Activated T-helper 2 cell treated with anti-CD3 and anti-CD28 coated beads, Interferon-gamma antibody, Interleukin-2, Interleukin-4, amounts not matched to agents 10 μg/mL and 5 μg/mL and 100 μg/mL, durations not matched to agents 14 hours and 24 hours and 36 hours (primary cell): ENCODE measurements around the gene CCDC30. TPM values are rescaled to one million over a fixed set of nuclear protein-coding genes. Genes with fewer than 3 reads are reported as not detected.
"Not testable (repeated sequence)": the region's sequence is repeated elsewhere in the genome, so short reads cannot be mapped to it uniquely, and the experiment has no call there.

Experiments
- DNase-seq: peaks from one replicate; pipeline ENCODE4 v3.0.0; 2021; ENCODE audit warnings: low spot score
- H3K27ac Mint-ChIP-seq: one replicate; pipeline ENCODE4 v1.8.0; 2021; ENCODE audit warnings: mixed read lengths
- H3K27me3 Mint-ChIP-seq: one replicate; pipeline ENCODE4 v1.8.0; 2021; ENCODE audit warnings: low read depth, mixed read lengths
- H3K36me3 Mint-ChIP-seq: one replicate; pipeline ENCODE4 v1.8.0; 2021; ENCODE audit warnings: low read depth, mixed read lengths
- H3K4me1 Mint-ChIP-seq: one replicate; pipeline ENCODE4 v1.8.0; 2021; ENCODE audit warnings: low read depth, mixed read lengths
- H3K4me3 Mint-ChIP-seq: one replicate; pipeline ENCODE4 v1.8.0; 2021; ENCODE audit warnings: low read depth, mild to moderate bottlenecking, moderate library complexity, mixed read lengths
- H3K9me3 Mint-ChIP-seq: one replicate; pipeline ENCODE4 v1.8.0; 2021; ENCODE audit warnings: mixed read lengths
- intact Hi-C: fragments of 100-400 bp; cut with micrococcal nuclease; formaldehyde crosslinking; loops from one replicate; pipeline ENCODE4 v1.15.1; 2023
- total RNA-seq: library from RNA; stranded (reverse); gene quantifications from 2 replicates; pipeline ENCODE4 v1.2.3, GENCODE V29; 2022

CCDC30 gene
- total RNA-seq, 1 donor from 2014 or later = 2.3 TPM

DNA sequence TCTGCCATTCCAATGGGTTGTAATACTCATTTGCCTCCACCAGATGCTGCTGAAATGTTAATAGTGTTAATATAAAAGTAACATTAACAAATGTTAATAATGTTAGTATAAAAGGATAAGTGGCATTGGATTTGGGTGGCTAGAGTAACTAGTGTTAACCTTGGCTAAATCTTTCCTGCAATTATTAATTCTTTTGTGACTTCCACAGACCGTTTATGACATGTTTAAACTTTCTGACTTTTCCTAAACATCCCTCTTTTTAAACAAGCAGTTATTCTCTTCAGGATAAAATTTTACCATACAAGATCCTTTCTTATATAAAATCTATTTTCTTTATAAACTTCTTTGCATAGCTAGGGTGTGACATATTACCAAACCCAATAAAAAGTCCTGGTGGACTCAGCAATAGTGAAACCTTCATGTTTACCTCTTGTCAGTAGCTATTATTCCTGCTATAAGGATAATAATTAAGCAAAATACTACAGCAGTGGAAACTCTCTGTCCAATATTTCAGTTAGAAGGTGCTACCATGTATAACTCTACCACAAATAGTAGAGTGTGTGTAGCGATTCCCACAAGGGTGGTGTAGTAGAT is 41.5 kb downstream of the CCDC30 start:
- no peaks in the 10 kb centered on the region for H3K27me3 Mint-ChIP-seq
- no peaks in the 10 kb centered on the region for H3K4me1 Mint-ChIP-seq
- no peak overlapping the region for H3K4me3 Mint-ChIP-seq
- DNase-seq = no peak
- H3K36me3 Mint-ChIP-seq = peaks cover 3% of the 10 kb centered on the region
- H3K27ac Mint-ChIP-seq = no peak overlapping the region
- H3K9me3 Mint-ChIP-seq = peaks cover 28% of the 10 kb centered on the region
- intact Hi-C loops = no loop called here

DNA sequence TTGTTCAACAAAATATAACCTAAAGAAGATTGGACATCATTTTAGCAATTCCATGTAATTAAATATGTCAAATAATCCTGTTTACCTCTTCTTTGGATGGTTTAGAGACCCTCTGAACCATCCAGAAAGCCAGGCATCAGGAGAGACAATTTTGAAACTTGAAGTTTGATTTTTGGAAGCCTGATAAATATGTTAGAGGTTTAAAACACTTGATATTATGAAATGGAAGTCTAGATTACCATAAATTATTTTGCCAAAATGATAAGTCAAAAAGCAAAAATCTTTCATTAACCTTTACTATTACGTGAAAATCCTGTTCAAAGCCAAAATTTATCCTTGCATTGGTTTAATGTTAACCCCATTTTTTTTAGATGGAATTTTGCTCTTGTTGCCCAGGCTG is 43.5 kb downstream of the CCDC30 start:
- Mint-ChIP-seq H3K27me3 (no peaks in the 10 kb centered on the region), H3K4me3 (no peak overlapping the region), H3K27ac (no peak overlapping the region), H3K4me1 (no peaks in the 10 kb centered on the region), H3K9me3 (peaks cover 43% of the 10 kb centered on the region), H3K36me3 (peaks cover 3% of the 10 kb centered on the region)
- no peak for DNase-seq
- intact Hi-C loops = no loop called here

DNA sequence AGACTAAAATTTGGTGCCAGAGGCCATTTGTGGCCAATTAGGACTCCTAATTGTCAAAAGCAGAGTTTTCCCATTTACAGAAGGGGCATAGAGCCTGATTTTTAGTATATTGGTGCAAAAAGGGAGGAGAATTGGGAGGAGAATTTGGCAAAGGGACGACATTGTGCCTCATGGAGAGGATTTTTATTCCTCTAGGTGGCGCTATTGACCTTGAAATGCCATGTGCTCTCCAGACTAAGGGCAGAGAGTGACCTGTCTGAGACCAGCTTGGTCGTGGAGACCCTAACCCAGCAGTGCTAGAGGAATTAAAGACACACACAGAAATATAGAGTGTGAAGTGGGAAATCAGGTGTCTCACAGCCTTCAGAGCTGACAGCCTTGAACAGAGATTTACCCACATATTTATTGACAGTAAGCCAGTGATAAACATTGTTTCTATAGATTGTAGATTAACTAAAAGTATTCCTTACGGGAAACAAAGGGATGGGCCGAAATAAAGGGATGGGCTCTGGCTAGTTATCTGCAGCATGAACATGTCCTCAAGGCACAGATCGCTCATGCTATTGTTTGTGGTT is 48.6 kb downstream of the CCDC30 start:
- H3K36me3 Mint-ChIP-seq, H3K4me1 Mint-ChIP-seq, DNase-seq, intact Hi-C loops, H3K27me3 Mint-ChIP-seq, H3K4me3 Mint-ChIP-seq, H3K27ac Mint-ChIP-seq: not testable (repeated sequence)
- H3K9me3 Mint-ChIP-seq = peaks cover 28% of the 10 kb centered on the region

DNA sequence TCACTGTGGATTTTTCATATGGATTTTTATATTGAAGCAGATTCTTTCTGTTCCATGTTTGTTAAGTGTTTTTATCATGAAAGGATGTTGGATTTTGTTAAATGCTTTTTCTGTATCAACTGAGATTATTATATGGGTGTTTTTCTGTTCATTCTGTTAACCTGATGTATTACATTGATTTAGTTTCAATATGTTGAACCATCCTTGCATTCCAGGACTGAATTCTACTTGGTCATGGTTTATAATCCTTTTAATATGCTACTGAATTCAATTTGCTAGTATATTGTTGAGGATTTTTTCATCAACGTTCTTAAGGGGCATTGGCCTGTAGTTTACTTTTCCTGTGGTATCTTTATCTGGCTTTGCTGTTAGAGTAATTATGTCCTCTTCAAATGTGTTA is 55.8 kb downstream of the CCDC30 start:
- H3K4me3 Mint-ChIP-seq = no peak overlapping the region
- H3K36me3 Mint-ChIP-seq = no peaks in the 10 kb centered on the region
- H3K27me3 Mint-ChIP-seq = peaks cover 5% of the 10 kb centered on the region
- peaks cover 48% of the 10 kb centered on the region for H3K9me3 Mint-ChIP-seq
- no peaks in the 10 kb centered on the region for H3K4me1 Mint-ChIP-seq
- no peak overlapping the region for H3K27ac Mint-ChIP-seq
- intact Hi-C loops = no loop called here
- no peak for DNase-seq

DNA sequence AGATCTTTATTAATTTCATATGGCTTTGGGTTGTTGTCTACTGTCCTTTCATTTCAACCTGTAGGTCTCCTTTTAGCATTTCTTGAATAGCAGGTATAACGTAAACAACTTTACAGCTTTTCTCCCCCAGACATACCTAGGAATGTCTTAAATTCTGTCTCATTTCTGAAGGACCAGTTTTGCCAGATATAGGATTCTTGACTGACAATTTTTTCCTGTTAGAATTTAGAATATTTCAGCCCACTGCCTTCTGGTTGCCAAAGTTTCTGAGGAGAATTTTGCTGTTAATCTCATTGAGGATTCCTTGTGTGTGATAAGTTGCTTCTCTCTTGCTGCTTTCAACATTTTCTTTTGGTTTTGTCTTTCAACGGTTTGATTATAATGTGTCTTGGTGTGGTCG is 60.1 kb downstream of the CCDC30 start:
- no peak overlapping the region for H3K4me3 Mint-ChIP-seq
- DNase-seq = no peak
- peaks cover 8% of the 10 kb centered on the region for H3K4me1 Mint-ChIP-seq
- H3K27ac Mint-ChIP-seq = no peak overlapping the region
- H3K36me3 Mint-ChIP-seq = peaks cover 1% of the 10 kb centered on the region
- H3K9me3 Mint-ChIP-seq = peaks cover 38% of the 10 kb centered on the region
- intact Hi-C loops = no loop called here
- peaks cover 18% of the 10 kb centered on the region for H3K27me3 Mint-ChIP-seq

DNA sequence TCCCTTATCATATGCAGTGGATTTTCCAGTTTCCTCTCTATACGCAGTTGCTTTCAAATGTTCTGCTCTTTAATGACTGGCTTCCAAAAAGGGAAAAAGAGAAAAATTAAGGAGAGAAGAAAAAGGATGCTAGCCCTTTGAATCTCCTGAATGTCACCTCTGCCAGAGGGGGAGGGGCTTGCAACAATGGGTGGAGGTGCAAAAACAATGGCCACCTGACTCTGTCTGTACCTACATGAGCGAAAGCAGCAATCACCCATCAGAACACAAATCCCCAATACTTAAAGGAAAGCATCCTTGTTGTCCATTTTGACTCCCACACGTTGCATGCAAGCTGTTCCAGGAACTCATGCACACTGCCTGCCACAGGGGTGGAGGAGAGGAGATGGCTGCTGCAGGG is 61.2 kb downstream of the CCDC30 start:
- peaks cover 12% of the 10 kb centered on the region for H3K4me1 Mint-ChIP-seq
- H3K27ac Mint-ChIP-seq = no peak overlapping the region
- peaks cover 29% of the 10 kb centered on the region for H3K9me3 Mint-ChIP-seq
- H3K27me3 Mint-ChIP-seq = peaks cover 18% of the 10 kb centered on the region
- DNase-seq = no peak
- H3K4me3 Mint-ChIP-seq = no peak overlapping the region
- peaks cover 3% of the 10 kb centered on the region for H3K36me3 Mint-ChIP-seq
- intact Hi-C loops = no loop called here

DNA sequence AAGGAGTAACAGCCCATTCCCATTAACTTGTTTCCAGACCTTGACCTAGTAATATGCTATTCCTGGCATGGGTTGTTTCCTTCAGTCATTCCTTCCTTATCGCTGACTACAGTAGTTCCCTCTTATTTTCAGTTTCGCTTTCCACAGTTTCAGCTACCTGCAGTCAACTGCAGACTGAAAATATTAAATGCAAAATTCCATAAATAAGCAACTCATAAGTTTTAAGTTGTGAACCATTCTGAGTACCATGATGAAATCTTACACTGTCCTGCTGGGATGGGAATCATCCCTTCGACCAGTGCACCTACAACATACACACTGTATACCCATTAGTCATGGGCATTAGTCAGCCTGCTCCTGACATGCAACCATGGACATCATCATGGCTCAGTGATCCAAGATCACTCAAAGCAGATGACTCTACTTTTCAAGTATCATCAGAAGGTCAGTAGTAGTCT is 66.7 kb downstream of the CCDC30 start:
- Mint-ChIP-seq H3K36me3 (peaks cover 5% of the 10 kb centered on the region), H3K9me3 (no peaks in the 10 kb centered on the region), H3K4me1 (peaks cover 21% of the 10 kb centered on the region), H3K27me3 (peaks cover 12% of the 10 kb centered on the region), H3K4me3 (peak overlapping the region; percentile 42), H3K27ac (peak overlapping the region; percentile 4)
- no peak for DNase-seq
- intact Hi-C loops = no loop called here

DNA sequence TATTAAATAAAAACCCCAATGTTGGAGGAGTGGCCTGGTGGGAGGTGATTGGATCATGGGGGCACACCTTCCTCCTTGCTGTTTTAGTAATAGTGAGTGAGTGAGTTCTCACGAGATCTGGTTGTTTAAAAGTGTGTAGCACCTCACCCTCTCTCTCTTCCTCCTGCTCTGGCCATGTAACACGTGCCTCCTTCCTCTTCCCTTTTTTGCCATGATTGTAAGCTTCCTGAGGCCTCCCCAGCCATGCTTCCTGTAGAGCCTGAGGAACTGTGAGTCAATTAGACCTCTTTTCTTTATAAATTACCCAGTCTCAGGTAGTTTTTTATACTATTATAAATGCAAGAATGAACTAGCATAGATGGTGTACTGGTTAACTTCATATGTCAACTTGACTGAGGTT is 68.0 kb downstream of the CCDC30 start:
- Mint-ChIP-seq H3K4me3 (no peak overlapping the region), H3K4me1 (peaks cover 21% of the 10 kb centered on the region), H3K27me3 (peaks cover 9% of the 10 kb centered on the region), H3K36me3 (peaks cover 5% of the 10 kb centered on the region), H3K27ac (no peak overlapping the region), H3K9me3 (no peaks in the 10 kb centered on the region)
- no peak for DNase-seq
- intact Hi-C loops = no loop called here

DNA sequence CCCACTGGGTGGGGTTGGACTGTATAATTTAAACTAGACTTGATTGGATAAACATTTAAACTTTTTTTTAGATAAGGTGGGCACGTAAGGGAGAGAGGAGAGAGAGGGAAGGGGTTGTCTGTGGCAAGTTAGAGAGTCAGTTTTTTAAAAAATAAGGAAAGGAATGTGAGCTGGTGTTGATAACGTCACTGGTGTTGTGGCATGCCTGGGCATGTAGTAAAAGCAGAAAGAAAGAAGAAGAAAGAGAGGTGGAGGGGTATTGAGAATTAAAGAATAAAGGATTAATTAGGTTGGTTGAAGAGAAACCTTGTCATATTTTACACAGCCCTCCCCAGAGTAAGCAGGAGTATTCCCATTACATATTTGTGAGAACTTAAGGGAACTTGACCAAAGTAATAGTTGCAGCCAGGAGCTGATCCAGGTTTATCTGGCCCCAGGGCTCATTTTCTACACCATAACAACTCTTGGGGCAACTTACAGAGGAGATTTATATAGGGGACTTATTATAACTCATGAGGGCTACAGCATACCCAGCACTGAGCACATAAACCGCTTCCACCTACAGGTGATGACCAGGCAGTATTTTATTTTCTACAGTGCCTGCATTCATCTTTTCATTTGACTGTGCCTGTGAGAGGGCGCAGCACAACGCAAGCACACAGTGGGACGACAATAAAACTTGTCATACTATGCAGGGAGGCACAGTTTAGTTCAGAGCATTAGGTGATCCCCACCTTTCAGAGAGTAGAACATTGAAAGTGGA is 70.2 kb downstream of the CCDC30 start:
- Mint-ChIP-seq H3K9me3 (no peaks in the 10 kb centered on the region), H3K4me1 (peaks cover 13% of the 10 kb centered on the region), H3K4me3 (no peak overlapping the region), H3K36me3 (peaks cover 3% of the 10 kb centered on the region), H3K27me3 (no peaks in the 10 kb centered on the region), H3K27ac (no peak overlapping the region)
- intact Hi-C loops = no loop called here
- DNase-seq = no peak

DNA sequence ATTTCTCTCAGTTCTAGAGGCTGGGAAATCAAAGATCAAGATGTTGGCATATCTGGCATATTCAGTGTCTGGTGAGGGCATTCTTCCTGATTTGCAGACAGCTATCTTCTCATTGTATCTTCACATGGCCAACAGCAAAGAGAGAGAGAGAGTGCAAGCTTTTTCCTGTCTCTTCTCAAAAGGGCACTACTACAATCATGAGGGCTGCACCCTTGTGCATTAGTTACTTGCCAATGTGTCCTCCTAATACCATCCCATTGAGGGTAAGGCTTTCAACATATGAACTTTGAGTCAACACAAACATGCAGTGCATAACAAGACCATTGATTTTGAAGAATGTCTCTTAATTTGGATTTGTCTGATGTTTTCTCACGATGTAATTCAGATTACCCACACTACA is 78.0 kb downstream of the CCDC30 start:
- no peak for DNase-seq
- intact Hi-C loops = no loop called here
- no peaks in the 10 kb centered on the region for H3K9me3 Mint-ChIP-seq

DNA sequence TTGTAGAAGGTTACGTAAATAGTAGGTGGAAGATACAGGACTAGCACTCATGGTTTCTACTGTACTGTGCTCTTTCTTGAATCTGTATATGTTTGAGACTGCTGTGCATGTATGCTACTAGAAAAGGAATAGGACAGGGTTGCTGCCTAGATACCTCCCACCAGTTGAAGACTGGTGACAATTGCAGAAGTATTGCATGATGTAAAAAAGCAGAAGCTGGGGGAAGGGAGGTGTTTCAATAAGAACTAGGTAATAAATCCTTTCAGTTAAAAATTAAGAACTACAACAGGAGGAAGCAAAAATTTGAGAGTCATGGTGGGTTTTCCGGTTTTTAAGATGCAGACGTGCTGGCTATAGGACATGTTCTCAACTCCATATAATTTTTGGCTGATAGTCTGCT is 88.1 kb downstream of the CCDC30 start:
- intact Hi-C loops = no loop called here
- H3K27ac Mint-ChIP-seq = no peak overlapping the region
- no peaks in the 10 kb centered on the region for H3K36me3 Mint-ChIP-seq
- no peaks in the 10 kb centered on the region for H3K4me1 Mint-ChIP-seq
- DNase-seq = no peak
- H3K9me3 Mint-ChIP-seq = no peaks in the 10 kb centered on the region
- H3K27me3 Mint-ChIP-seq = peaks cover 6% of the 10 kb centered on the region
- no peak overlapping the region for H3K4me3 Mint-ChIP-seq

More for the DNA sequence above, 78.0 kb downstream of the CCDC30 start:
- no peak overlapping the region for H3K4me3 Mint-ChIP-seq
- no peaks in the 10 kb centered on the region for H3K36me3 Mint-ChIP-seq
- H3K27me3 Mint-ChIP-seq = no peaks in the 10 kb centered on the region
- H3K27ac Mint-ChIP-seq = no peak overlapping the region
- no peaks in the 10 kb centered on the region for H3K4me1 Mint-ChIP-seq

DNA sequence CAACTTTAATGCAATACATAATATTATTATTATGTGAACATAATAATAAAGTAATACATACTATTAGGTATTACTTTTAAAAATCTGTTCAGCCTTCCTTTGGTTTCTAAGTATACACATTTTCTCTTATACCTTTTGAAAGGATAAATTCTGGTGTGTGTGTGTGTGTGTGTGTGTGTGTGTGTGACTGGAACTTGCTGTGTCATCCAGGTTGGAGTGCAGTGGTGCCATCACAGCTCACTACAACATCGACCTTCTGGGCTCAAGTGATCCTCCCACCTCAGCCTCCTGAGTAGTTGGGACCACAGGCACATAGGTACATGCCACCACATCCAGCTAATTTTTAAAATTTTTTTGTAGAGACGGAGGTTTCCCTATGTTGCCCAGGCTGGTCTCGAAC is 88.5 kb downstream of the CCDC30 start:
- Mint-ChIP-seq H3K9me3 (no peaks in the 10 kb centered on the region), H3K4me1 (no peaks in the 10 kb centered on the region), H3K4me3 (no peak overlapping the region), H3K27ac (no peak overlapping the region), H3K27me3 (peaks cover 6% of the 10 kb centered on the region), H3K36me3 (no peaks in the 10 kb centered on the region)
- no peak for DNase-seq
- intact Hi-C loops = no loop called here

DNA sequence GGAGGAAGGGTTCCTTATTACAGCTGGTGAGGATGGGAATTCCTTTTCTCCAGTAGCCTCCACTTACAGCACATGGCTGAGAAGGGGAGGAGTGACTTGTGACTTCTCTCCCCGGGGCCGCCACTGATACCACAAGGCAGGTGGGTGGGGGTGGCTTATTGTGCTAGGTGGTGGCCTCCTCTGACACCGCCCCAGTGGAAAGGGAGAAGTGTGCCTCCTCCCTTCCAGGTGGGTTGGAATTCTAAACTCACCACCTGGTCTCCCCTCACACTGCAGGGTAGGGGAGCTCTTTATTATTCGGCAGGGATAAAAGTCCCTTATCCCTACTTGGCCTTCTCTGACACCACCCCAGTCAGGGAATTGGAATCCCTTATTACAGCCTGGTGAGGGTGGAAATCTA is 89.5 kb downstream of the CCDC30 start:
- Mint-ChIP-seq H3K9me3 (no peaks in the 10 kb centered on the region), H3K27me3 (peaks cover 6% of the 10 kb centered on the region), H3K4me3 (no peak overlapping the region), H3K4me1 (no peaks in the 10 kb centered on the region), H3K36me3 (no peaks in the 10 kb centered on the region), H3K27ac (no peak overlapping the region)
- DNase-seq = no peak
- intact Hi-C loops = no loop called here
